ENCODE data around the gene FAAH.

Gene FAAH

DNA sequence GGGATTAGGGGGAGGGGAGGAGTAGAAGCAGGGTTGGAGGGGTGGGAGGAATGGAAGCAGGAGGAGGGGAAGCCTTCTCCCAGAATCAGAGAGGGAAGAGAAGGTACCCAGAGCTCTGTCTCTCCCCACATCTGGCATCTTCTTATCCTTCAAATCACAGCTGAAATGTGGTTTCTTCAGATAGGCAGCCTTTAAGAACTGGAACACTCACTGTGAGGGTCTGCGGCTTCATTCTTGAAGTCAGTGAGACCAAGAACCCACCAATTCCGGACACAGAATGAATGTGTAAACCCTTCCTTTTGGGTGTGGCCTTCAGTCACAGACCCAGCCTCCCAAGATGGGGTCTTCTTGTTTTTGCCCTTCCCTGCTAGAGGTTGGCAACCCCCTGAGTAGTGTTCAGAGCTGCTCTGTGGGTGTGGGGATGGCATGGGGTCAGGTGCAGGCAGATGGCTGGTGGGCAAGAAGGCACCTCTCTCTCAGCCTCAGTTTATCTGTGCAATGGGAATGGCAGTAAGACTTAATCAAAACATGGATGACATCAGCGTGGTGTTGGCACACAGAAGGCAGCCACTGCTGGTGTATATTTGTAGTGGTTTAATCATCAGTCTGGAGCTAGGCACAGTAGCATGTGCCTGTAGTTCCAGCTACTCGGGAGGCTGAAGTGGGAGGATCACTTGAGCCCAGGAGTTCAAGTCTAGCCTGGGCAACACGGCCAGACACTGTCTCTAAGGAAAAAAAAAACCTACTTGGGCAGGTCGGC, 7.2 kb downstream of the FAAH start:
- DNase-seq (ENCODE audit: low read depth in 2 of 2): no peak

GRCh38 chr1:46401964-46402626, 8.0 kb downstream of the FAAH start:
- no peak for DNase-seq (ENCODE audit: low read depth in 2 of 2)

DNA sequence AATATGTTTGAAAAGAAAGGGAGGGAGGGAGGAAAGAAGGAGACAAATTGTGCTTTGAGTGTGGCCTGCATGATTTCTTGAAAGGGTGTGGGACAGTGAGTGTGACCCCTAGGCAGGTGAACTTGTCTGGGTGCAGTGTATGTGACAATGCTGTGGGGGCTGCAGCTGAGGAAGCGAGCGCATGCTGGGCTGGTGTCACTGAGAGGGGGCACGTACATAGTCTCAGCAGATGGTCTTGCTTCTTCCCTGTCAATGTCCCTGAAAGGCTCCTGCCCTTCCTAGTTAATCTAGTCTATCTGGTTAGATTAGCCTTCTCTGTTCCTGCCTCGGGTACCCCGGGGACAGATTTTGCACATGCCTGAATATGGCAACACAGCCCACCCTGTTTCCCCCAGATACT, 9.8 kb downstream of the FAAH start:
- DNase-seq (ENCODE audit: low read depth in 2 of 2): no peak

GRCh38 chr1:46404482-46405196, 10.5 kb downstream of the FAAH start:
- no peak for DNase-seq (ENCODE audit: low read depth in 2 of 2)

- DNase-seq (ENCODE audit: low read depth in 2 of 2): no peak
Measured at GRCh38 chr1:46405197-46405555, 11.1 kb downstream of the FAAH start.

GRCh38 chr1:46405724-46406123, 11.6 kb downstream of the FAAH start:
- no peak for DNase-seq (ENCODE audit: low read depth in 2 of 2)

- no peak for DNase-seq (ENCODE audit: low read depth in 2 of 2)
Measured at GRCh38 chr1:46406881-46407608, 12.9 kb downstream of the FAAH start.

DNA sequence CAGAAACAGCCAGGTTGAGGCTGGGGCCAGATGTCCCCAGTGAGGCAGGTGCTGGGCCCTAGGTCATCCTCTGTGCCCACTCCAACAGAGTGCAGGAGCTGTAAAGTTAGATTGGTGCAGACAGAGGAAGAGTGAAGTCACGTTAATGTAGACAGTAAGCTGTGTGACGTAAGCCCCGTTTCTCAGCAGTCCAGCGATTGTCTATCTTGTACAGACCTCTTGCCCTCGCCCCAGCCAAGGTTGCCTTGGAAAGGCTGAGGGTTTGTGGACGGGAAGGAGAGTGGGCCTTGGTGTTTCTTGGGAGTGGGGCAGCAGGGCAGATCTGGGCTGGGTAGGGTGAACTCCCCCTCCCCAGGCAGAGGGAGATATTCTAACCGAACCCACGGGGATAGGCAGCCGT, 13.5 kb downstream of the FAAH start:
- no peak for DNase-seq (ENCODE audit: low read depth in 2 of 2)

- DNase-seq (ENCODE audit: low read depth in 2 of 2): no peak
Measured at GRCh38 chr1:46408356-46409062, 14.4 kb downstream of the FAAH start.

- no peak for DNase-seq (ENCODE audit: low read depth in 2 of 2)
Measured at GRCh38 chr1:46409063-46409372, 14.9 kb downstream of the FAAH start.

- DNase-seq (ENCODE audit: low read depth in 2 of 2): no peak
Measured at GRCh38 chr1:46410156-46411009, 16.3 kb downstream of the FAAH start.

- DNase-seq (ENCODE audit: low read depth in 2 of 2): no peak
Measured at GRCh38 chr1:46411010-46411405, 16.9 kb downstream of the FAAH start.

- DNase-seq (ENCODE audit: low read depth in 2 of 2): no peak
Measured at GRCh38 chr1:46411601-46412341, 17.7 kb downstream of the FAAH start.

GRCh38 chr1:46412893-46413595, 18.9 kb downstream of the FAAH start:
- no peak for DNase-seq (ENCODE audit: low read depth in 2 of 2)

DNA sequence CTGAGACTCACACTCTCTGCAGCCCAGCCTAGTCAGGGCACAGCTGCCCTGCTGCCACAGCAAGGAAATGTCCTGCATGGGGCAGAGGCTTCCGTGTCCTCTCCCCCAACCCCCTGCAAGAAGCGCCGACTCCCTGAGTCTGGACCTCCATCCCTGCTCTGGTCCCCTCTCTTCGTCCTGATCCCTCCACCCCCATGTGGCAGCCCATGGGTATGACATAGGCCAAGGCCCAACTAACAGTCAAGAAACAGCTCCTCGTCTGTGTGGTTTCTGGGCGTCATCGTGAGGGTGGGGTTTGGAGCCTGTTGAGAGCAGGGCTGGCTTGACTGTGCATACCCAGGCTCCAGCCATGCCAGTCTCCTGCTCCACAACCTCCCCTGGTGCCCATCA, 19.5 kb downstream of the FAAH start:
- no peak for DNase-seq (ENCODE audit: low read depth in 2 of 2)

- DNase-seq (ENCODE audit: low read depth in 2 of 2): no peak
Measured at GRCh38 chr1:46415514-46415913, 21.4 kb downstream of the FAAH start.

DNA sequence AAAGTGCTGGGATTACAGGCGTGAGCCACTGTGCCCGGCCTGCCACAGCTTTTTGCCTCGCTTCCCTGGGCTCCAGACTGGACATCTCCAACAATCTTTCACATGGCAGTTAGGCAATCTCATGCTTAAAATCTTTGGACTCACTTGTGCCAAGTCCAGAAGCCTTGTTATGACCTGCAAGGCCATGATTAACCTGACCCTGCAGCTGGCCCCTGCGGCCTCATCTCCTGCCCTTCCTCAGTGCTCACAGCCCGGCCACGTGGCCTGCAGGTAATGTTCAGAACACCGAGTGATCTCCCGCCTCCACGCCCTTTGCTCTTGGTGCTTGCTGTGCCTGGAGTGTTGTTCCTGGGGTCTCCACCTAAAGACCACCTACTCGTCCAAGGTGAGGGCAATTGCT, 24.9 kb downstream of the FAAH start:
- no peak for DNase-seq (ENCODE audit: low read depth in 2 of 2)

DNA sequence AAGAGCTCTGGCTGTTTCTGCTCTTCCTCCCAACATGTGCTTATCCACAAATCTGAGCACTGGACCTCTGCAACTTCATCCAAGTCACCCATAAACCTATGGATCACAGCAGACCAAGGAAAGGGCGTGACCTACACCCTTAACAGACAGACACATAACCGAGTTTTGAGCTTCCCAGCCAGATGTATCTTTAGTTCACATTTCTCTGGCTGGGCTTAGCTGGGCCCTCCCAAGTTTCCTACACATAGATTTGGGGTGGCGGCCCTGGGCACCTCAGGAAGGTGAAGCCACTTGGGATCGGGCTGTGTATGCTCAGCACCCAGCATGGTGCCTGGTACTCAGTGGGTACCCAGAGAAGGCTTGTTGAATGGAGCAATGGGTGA, 26.4 kb downstream of the FAAH start:
- DNase-seq (ENCODE audit: low read depth in 2 of 2): no peak

DNA sequence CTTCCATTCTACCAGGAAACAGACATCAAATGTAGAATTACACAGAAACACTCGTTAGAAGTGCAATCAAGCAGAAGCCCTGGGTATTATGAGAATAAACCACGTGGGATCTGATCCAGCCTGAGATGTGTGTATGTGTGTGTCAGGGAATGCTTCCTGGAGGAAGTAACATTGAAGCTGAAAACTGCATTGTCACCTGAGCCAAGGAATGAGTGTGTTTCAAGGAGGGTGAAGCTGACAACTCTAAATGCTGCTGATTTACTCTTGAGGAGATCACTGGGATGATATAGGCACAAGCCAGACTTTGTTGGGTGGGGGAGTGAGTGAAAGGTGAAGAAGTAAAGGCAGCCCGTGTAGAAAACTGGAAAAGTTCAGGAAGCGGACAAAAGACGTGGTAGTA, 27.6 kb downstream of the FAAH start:
- DNase-seq (ENCODE audit: low read depth in 2 of 2): no peak

Measured in stimulated activated CD8-positive, alpha-beta memory T cell treated with anti-CD3 and anti-CD28 coated beads, Interleukin-15, amount 100 ng/mL, for 4 hours (primary cell).